GM12878 (cell line): ENCODE measurements around the gene SLC12A7. TPM values are rescaled to one million over a fixed set of nuclear protein-coding genes. Genes with fewer than 3 reads are reported as not detected.

ENCODE experiments used
- CHD2 ChIP-seq: IDR thresholded peaks from 2 replicates; pipeline ENCODE4 v1.6.1; 2011; ENCODE audit warnings: low read depth, low read length, improper control_type of control experiment, borderline replicate concordance
- LARP7 ChIP-seq: fragments of 450-650 bp; IDR thresholded peaks from 2 replicates; pipeline ENCODE4 v1.6.1; 2017; ENCODE audit warnings: mild to moderate bottlenecking
- MTA2 ChIP-seq: fragments of 450-650 bp; IDR thresholded peaks from 2 replicates; pipeline ENCODE4 v1.6.1; 2016; ENCODE audit warnings: low read depth, mild to moderate bottlenecking, moderate library complexity
- POU2F2 ChIP-seq: IDR thresholded peaks from 3 replicates; pipeline ENCODE4 v1.6.1; 2011; ENCODE audit warnings: low read depth, mild to moderate bottlenecking, low read length, borderline replicate concordance
- RAD51 ChIP-seq: fragments of 450-650 bp; IDR thresholded peaks from 2 replicates; pipeline ENCODE4 v1.6.1; 2016; ENCODE audit warnings: moderate library complexity, mild to moderate bottlenecking, inconsistent platforms
- SMAD5 ChIP-seq: IDR thresholded peaks from 2 replicates; pipeline ENCODE4 v1.6.1; 2016; ENCODE audit warnings: antibody characterized with exemption, low read depth
- TAF1 ChIP-seq: IDR thresholded peaks from 2 replicates; pipeline ENCODE4 v1.6.1; 2011; ENCODE audit warnings: mild to moderate bottlenecking, low read depth, low read length, borderline replicate concordance
- ZNF207 ChIP-seq: fragments of 450-650 bp; IDR thresholded peaks from 2 replicates; pipeline ENCODE4 v1.6.1; 2014; ENCODE audit warnings: antibody characterized with exemption, mild to moderate bottlenecking, borderline replicate concordance
- polyA plus RNA-seq, 11 experiments: library from polyadenylated mRNA; depleted of rRNA in 4 of 11; unstranded in 6 of 11; stranded (reverse) in 5 of 11; fragments of >200 nt; fragmentation: Nextera tagmentation in 4 of 11; fragmentation: Illumina TruSeq in 1 of 11; extraction: Ambion mirVana in 4 of 11; extraction: Trizol in 1 of 11; gene quantifications; 1 replicate in 1 of 11; 2 replicates in 10 of 11; pipeline versions ENCODE4 v1.2.1 to v1.2.3, GENCODE V29; 2011 to 2016; ENCODE audit warnings: inconsistent platforms in 2 of 11, missing spikeins in 2 of 11, low read depth in 1 of 11
- total RNA-seq, 4 experiments: library from RNA; depleted of rRNA in 3 of 4; stranded (reverse); fragments of >200 nt in 3 of 4; fragmentation: Illumina TruSeq in 1 of 4; extraction: Trizol in 1 of 4; gene quantifications; 2 replicates each; pipeline versions ENCODE4 v1.2.1 to v1.2.3, GENCODE V29; 2013 to 2021
- TF ChIP-seq, protein P1 (sequence below): fragments of 450-650 bp; formaldehyde crosslinking; IDR thresholded peaks from 2 replicates; pipeline ENCODE4 v1.4.0; 2020; ENCODE audit warnings: mild to moderate bottlenecking, moderate library complexity
- TF ChIP-seq, protein P2 (sequence below): IDR thresholded peaks from 2 replicates; pipeline ENCODE4 v1.6.1; 2011; ENCODE audit warnings: low read depth, mild to moderate bottlenecking, low read length, moderate library complexity, borderline replicate concordance; ENCODE audit errors: extremely low read depth
- TF ChIP-seq, protein P3 (sequence below): fragments of 450-650 bp; IDR thresholded peaks from 2 replicates; pipeline ENCODE4 v1.6.1; 2017; ENCODE audit warnings: antibody characterized with exemption, mild to moderate bottlenecking, moderate library complexity
- TF ChIP-seq, protein P4 (sequence below): IDR thresholded peaks from 2 replicates; pipeline ENCODE4 v1.6.1; 2012; ENCODE audit warnings: low read length, inconsistent platforms

The SLC12A7 gene
- total and polyA plus RNA-seq, 10 of the 15 experiments (the other 5 are each of a cell fraction or from before 2014, with no cell fraction given): 0.10 to 10.0 (median 2.9) TPM

DNA sequence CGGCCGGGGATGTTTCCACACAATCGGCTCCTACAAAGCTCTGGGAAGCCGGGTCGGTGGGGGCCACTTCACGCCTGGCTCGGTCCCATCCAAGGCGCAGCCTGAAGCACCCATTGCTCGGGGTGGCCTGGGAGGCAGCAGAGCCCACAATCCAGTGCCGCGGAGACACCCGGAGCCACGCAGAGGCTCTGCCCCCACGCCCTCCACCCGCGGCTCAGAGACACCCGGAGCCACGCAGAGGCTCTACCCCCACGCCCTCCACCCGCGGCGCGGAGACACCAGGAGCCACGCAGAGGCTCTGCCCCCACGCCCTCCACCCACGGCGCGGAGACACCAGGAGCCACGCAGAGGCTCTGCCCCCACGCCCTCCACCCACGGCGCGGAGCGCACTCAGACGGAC, 31.9 kb downstream of the SLC12A7 start (continued):
- TF ChIP-seq, protein P1, sequence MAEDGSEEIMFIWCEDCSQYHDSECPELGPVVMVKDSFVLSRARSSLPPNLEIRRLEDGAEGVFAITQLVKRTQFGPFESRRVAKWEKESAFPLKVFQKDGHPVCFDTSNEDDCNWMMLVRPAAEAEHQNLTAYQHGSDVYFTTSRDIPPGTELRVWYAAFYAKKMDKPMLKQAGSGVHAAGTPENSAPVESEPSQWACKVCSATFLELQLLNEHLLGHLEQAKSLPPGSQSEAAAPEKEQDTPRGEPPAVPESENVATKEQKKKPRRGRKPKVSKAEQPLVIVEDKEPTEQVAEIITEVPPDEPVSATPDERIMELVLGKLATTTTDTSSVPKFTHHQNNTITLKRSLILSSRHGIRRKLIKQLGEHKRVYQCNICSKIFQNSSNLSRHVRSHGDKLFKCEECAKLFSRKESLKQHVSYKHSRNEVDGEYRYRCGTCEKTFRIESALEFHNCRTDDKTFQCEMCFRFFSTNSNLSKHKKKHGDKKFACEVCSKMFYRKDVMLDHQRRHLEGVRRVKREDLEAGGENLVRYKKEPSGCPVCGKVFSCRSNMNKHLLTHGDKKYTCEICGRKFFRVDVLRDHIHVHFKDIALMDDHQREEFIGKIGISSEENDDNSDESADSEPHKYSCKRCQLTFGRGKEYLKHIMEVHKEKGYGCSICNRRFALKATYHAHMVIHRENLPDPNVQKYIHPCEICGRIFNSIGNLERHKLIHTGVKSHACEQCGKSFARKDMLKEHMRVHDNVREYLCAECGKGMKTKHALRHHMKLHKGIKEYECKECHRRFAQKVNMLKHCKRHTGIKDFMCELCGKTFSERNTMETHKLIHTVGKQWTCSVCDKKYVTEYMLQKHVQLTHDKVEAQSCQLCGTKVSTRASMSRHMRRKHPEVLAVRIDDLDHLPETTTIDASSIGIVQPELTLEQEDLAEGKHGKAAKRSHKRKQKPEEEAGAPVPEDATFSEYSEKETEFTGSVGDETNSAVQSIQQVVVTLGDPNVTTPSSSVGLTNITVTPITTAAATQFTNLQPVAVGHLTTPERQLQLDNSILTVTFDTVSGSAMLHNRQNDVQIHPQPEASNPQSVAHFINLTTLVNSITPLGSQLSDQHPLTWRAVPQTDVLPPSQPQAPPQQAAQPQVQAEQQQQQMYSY (CRISPR knock-in tag): no peak
- TF ChIP-seq RAD51 (no peak), LARP7 (no peak), SMAD5 (no peak), ZNF207 (no peak), POU2F2 (no peak), CHD2 (no peak), TAF1 (no peak), MTA2 (no peak)
- TF ChIP-seq, protein P2, sequence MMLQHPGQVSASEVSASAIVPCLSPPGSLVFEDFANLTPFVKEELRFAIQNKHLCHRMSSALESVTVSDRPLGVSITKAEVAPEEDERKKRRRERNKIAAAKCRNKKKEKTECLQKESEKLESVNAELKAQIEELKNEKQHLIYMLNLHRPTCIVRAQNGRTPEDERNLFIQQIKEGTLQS: no peak
- TF ChIP-seq, protein P3, sequence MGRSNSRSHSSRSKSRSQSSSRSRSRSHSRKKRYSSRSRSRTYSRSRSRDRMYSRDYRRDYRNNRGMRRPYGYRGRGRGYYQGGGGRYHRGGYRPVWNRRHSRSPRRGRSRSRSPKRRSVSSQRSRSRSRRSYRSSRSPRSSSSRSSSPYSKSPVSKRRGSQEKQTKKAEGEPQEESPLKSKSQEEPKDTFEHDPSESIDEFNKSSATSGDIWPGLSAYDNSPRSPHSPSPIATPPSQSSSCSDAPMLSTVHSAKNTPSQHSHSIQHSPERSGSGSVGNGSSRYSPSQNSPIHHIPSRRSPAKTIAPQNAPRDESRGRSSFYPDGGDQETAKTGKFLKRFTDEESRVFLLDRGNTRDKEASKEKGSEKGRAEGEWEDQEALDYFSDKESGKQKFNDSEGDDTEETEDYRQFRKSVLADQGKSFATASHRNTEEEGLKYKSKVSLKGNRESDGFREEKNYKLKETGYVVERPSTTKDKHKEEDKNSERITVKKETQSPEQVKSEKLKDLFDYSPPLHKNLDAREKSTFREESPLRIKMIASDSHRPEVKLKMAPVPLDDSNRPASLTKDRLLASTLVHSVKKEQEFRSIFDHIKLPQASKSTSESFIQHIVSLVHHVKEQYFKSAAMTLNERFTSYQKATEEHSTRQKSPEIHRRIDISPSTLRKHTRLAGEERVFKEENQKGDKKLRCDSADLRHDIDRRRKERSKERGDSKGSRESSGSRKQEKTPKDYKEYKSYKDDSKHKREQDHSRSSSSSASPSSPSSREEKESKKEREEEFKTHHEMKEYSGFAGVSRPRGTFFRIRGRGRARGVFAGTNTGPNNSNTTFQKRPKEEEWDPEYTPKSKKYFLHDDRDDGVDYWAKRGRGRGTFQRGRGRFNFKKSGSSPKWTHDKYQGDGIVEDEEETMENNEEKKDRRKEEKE: no peak
- TF ChIP-seq, protein P4, sequence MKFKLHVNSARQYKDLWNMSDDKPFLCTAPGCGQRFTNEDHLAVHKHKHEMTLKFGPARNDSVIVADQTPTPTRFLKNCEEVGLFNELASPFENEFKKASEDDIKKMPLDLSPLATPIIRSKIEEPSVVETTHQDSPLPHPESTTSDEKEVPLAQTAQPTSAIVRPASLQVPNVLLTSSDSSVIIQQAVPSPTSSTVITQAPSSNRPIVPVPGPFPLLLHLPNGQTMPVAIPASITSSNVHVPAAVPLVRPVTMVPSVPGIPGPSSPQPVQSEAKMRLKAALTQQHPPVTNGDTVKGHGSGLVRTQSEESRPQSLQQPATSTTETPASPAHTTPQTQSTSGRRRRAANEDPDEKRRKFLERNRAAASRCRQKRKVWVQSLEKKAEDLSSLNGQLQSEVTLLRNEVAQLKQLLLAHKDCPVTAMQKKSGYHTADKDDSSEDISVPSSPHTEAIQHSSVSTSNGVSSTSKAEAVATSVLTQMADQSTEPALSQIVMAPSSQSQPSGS: no peak
- TF ChIP-seq, all 136 proteins: peak for 0
